Neural progenitor cell (in vitro differentiated cells): Measurements from ENCODE around the gene UCN2. TPM values are rescaled to one million over a fixed set of nuclear protein-coding genes. Genes with fewer than 3 reads are reported as not detected.

Source experiments
- DNase-seq: peaks from one replicate; pipeline ENCODE4 v3.0.0-alpha.2; 2016; ENCODE audit warnings: low spot score
- H2AFZ ChIP-seq: fragments of 200-600 bp; sonication (generic); replicated peaks from 2 replicates; pipeline ENCODE4 v1.6.1; 2016; ENCODE audit warnings: antibody characterized with exemption
- H3F3A ChIP-seq: fragments of 200-600 bp; sonication (generic); 2 replicates; pipeline ENCODE4 v1.6.1; 2016; ENCODE audit warnings: antibody characterized with exemption, low read depth
- H3K27ac ChIP-seq: fragments of 200-600 bp; sonication (generic); 2 replicates; pipeline ENCODE4 v1.5.1; 2016; ENCODE audit warnings: mild to moderate bottlenecking
- H3K27me3 ChIP-seq: fragments of 200-600 bp; sonication (generic); 2 replicates; pipeline ENCODE4 v1.6.1; 2016; ENCODE audit warnings: mild to moderate bottlenecking, moderate library complexity
- H3K36me3 ChIP-seq: fragments of 200-600 bp; sonication (generic); 2 replicates; pipeline ENCODE4 v1.5.1; 2016
- H3K4me1 ChIP-seq: fragments of 200-600 bp; sonication (generic); 2 replicates; pipeline ENCODE4 v1.6.1; 2016; ENCODE audit warnings: mixed run types
- H3K4me2 ChIP-seq: fragments of 200-600 bp; sonication (generic); 2 replicates; pipeline ENCODE4 v1.6.1; 2016
- H3K4me3 ChIP-seq: fragments of 200-600 bp; sonication (generic); 2 replicates; pipeline ENCODE4 v1.5.1; 2016
- H3K79me2 ChIP-seq: fragments of 200-600 bp; sonication (generic); 2 replicates; pipeline ENCODE4 v1.6.1; 2016; ENCODE audit warnings: low read depth
- H3K9ac ChIP-seq: fragments of 200-600 bp; sonication (generic); 2 replicates; pipeline ENCODE4 v1.6.1; 2016
- H3K9me3 ChIP-seq: fragments of 200-600 bp; sonication (generic); 2 replicates; pipeline ENCODE4 v1.5.1; 2016; ENCODE audit warnings: low read depth
- H4K20me1 ChIP-seq: fragments of 200-600 bp; sonication (generic); 2 replicates; pipeline ENCODE4 v1.6.1; 2016; ENCODE audit warnings: low read depth
- H3K27ac Mint-ChIP-seq: 3 replicates; pipeline ENCODE4 v1.8.0; 2021; ENCODE audit warnings: mixed read lengths
- H3K27me3 Mint-ChIP-seq: 2 replicates; pipeline ENCODE4 v1.8.0; 2022; ENCODE audit warnings: low read depth, mild to moderate bottlenecking, inconsistent platforms, moderate library complexity, mixed read lengths; ENCODE audit not compliant: insufficient read depth
- H3K36me3 Mint-ChIP-seq: 3 replicates; pipeline ENCODE4 v1.8.0; 2021; ENCODE audit warnings: mixed read lengths
- H3K4me1 Mint-ChIP-seq: 3 replicates; pipeline ENCODE4 v1.8.0; 2021; ENCODE audit warnings: mixed read lengths
- H3K4me3 Mint-ChIP-seq: 3 replicates; pipeline ENCODE4 v1.8.0; 2021; ENCODE audit warnings: mild to moderate bottlenecking, moderate library complexity, mixed read lengths
- H3K9me3 Mint-ChIP-seq: 3 replicates; pipeline ENCODE4 v1.8.0; 2020; ENCODE audit warnings: mixed read lengths
- CTCF ChIP-seq: fragments of 200-600 bp; sonication (generic); IDR thresholded peaks from 2 replicates; pipeline ENCODE4 v1.5.1; 2017; ENCODE audit warnings: antibody characterized with exemption, mild to moderate bottlenecking
- EZH2 ChIP-seq: fragments of 200-600 bp; sonication (generic); IDR thresholded peaks from 2 replicates; pipeline ENCODE4 v1.6.1; 2017; ENCODE audit warnings: antibody characterized with exemption, mild to moderate bottlenecking, moderate library complexity
- EZH2phosphoT487 ChIP-seq: fragments of 200-600 bp; sonication (generic); IDR thresholded peaks from 2 replicates; pipeline ENCODE4 v1.6.1; 2017; ENCODE audit warnings: antibody characterized with exemption
- total RNA-seq: library from RNA; depleted of rRNA; stranded (reverse); fragments of >200 nt; gene quantifications from 2 replicates; pipeline ENCODE4 v1.2.3, GENCODE V29; 2015; ENCODE audit warnings: low replicate concordance

UCN2 gene
- total RNA-seq = 0.34 TPM in 1 of 2 replicates, not detected in the other

DNA sequence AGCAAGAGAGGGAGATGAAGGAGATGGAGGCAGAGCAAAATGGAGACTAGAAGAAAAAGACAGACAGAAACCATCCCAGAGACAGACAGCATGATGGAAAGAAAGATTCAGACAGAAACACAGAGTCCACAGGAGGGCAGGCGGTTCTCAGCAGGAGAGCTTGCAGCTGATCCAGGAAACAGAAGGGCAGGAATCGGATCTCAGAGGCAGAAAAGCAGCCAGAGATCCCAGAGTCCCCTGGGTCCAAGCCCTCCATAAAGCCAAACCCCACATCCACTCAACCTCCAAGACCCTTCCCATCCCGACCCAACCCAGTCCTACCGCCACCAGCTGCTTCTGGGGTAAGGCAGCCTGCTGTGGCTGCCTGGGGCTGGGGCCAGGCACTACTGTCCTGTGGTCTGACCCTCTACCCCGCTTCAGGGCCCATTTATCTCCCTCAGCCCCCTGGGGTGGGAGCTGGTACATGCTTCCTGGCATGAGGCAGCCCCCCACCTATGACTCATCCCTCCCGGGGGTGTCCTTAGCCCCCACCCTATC, at the start of gene UCN2:
Gene UCN2 (minus strand): TSS at position 400 of the 537 bp plus-strand sequence. CDS start 657 bp downstream, outside the sequence.
- H3K9ac ChIP-seq = no peak within 1 kb of the TSS
- Mint-ChIP-seq H3K9me3 (no peaks in the 10 kb centered on the region), H3K4me3 (peak within 1 kb of the TSS; percentile 2), H3K36me3 (peaks cover 4% of the 10 kb centered on the region), H3K4me1 (peaks cover 42% of the 10 kb centered on the region), H3K27ac (peak within 1 kb of the TSS; percentile 79), H3K27me3 (peaks cover 9% of the 10 kb centered on the region)
- peaks cover 33% of the 10 kb centered on the region for H3K4me1 ChIP-seq
- H3K36me3 ChIP-seq = no peaks in the 10 kb centered on the region
- no peaks in the 10 kb centered on the region for H4K20me1 ChIP-seq
- H3F3A ChIP-seq = peaks cover 18% of the 10 kb centered on the region
- no peak for TF ChIP-seq EZH2phosphoT487
- TF ChIP-seq CTCF = no peak
- TF ChIP-seq EZH2 = no peak
- H3K4me3 ChIP-seq = no peak within 1 kb of the TSS
- no peaks in the 10 kb centered on the region for H3K9me3 ChIP-seq
- H3K27ac ChIP-seq = peak within 1 kb of the TSS; percentile 7
- H3K27me3 ChIP-seq = no peaks in the 10 kb centered on the region
- H3K4me2 ChIP-seq = peak within 1 kb of the TSS; percentile 57
- no peaks in the 10 kb centered on the region for H3K79me2 ChIP-seq
- H2AFZ ChIP-seq = peak within 1 kb of the TSS; percentile 60
- DNase-seq = no peak

GRCh38 chr3:48612309-48612708, 48.7 kb upstream of the UCN2 start:
- TF ChIP-seq EZH2 = no peak
- no peak for TF ChIP-seq CTCF
- TF ChIP-seq EZH2phosphoT487 = no peak

DNA sequence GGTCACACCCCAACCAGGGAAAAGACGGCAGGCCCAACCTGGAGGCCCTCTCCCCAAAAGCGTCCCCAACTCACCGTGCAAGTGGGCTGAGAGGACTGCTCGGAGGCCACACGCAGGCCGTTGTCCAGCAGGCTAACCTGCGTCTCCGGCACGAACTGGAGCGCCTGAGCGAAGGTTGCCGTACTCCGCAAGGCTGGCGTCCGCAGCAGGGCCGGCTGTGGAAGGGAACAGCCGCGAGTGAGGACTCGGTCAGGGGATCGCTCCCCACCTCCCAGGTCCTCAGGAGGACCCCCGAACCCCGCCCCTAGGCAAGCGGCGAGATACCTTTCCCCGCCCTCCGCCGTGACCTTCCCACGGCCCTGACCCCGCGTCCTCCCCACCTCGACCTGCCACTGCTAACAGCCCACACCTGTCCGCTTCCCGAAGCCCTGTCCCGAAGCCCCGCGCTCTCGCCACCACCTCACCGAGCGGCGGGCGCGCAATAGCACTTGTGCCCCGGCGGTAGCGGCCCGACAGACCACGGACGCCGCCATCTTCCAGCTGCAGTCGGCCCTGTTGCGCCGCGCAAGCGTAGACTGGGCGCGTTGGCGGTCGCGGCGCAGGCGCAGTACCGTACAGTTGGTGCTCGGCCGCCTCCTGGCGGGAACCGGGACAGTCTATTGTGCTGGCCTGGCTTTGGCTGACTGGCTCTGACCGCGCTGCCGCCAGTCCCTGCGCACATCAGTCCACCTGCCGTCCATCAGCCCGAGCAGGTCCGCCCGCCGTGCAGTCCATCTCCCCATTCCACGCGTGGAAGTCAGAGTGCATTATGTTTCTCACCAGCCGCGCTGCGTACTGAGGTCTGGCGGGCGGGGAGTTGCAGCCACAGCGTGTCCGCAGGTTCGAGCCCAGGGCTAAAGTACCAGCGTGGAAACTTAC, 45.8 kb upstream of the UCN2 start, which contains the start of gene UQCRC1:
Gene UQCRC1 (minus strand): TSS at position 559 of the 918 bp plus-strand sequence. CDS start 26 bp downstream, at position 533.
- Histone ChIP-seq H3K27ac (no peak within 1 kb of the TSS), H3K9me3 (no peaks in the 10 kb centered on the region), H3K4me3 (peak within 1 kb of the TSS; percentile 86), H3K36me3 (no peaks in the 10 kb centered on the region), H4K20me1 (peaks cover 14% of the 10 kb centered on the region), H2AFZ (peak within 1 kb of the TSS; percentile 88), H3K79me2 (peaks cover 53% of the 10 kb centered on the region), H3K27me3 (no peaks in the 10 kb centered on the region), H3K4me1 (peaks cover 13% of the 10 kb centered on the region), H3K4me2 (peak within 1 kb of the TSS; percentile 99), H3K9ac (peak within 1 kb of the TSS; percentile 79), H3F3A (peaks cover 22% of the 10 kb centered on the region)
- peaks cover 12% of the 10 kb centered on the region for H3K4me1 Mint-ChIP-seq
- H3K4me3 Mint-ChIP-seq = peak within 1 kb of the TSS; percentile 98
- DNase-seq = peak; percentile 98
- peak within 1 kb of the TSS; percentile 93 for H3K27ac Mint-ChIP-seq
- TF ChIP-seq EZH2 (no peak), CTCF (peak; percentile 56), EZH2phosphoT487 (no peak)
- H3K27me3 Mint-ChIP-seq = peaks cover 6% of the 10 kb centered on the region
- peaks cover 21% of the 10 kb centered on the region for H3K36me3 Mint-ChIP-seq
- H3K9me3 Mint-ChIP-seq = no peaks in the 10 kb centered on the region

More at GRCh38 chr3:48612309-48612708, 48.7 kb upstream of the UCN2 start:
- Histone ChIP-seq H3K4me2 (no peak overlapping the region), H3K4me1 (peaks cover 13% of the 10 kb centered on the region), H3K9me3 (no peaks in the 10 kb centered on the region), H3F3A (peaks cover 22% of the 10 kb centered on the region), H3K36me3 (no peaks in the 10 kb centered on the region), H3K4me3 (no peak overlapping the region), H3K9ac (no peak overlapping the region), H2AFZ (no peak overlapping the region), H3K27me3 (no peaks in the 10 kb centered on the region), H4K20me1 (peaks cover 8% of the 10 kb centered on the region), H3K79me2 (peaks cover 36% of the 10 kb centered on the region), H3K27ac (no peak overlapping the region)
- H3K27ac Mint-ChIP-seq = no peak overlapping the region
- peaks cover 5% of the 10 kb centered on the region for H3K9me3 Mint-ChIP-seq
- H3K4me3 Mint-ChIP-seq = no peak overlapping the region
- H3K36me3 Mint-ChIP-seq = peaks cover 15% of the 10 kb centered on the region
- DNase-seq = no peak
- H3K27me3 Mint-ChIP-seq = peaks cover 7% of the 10 kb centered on the region
- peaks cover 12% of the 10 kb centered on the region for H3K4me1 Mint-ChIP-seq
